Endodermal cell (in vitro differentiated cells): Measurements from ENCODE around the gene A3GALT2. TPM values are rescaled to one million over a fixed set of nuclear protein-coding genes. Genes with fewer than 3 reads are reported as not detected.

ENCODE experiments used
- DNase-seq: peaks from one replicate; pipeline ENCODE4 v3.0.0-alpha.2; 2017
- H3K27ac ChIP-seq: 2 replicates; pipeline ENCODE4 v1.5.1; 2013; ENCODE audit warnings: mild to moderate bottlenecking, low read depth, low read length, moderate library complexity
- H3K27me3 ChIP-seq: 2 replicates; pipeline ENCODE4 v1.6.1; 2013; ENCODE audit warnings: mild to moderate bottlenecking, low read length, moderate library complexity; ENCODE audit not compliant: insufficient read depth, control insufficient read depth, poor library complexity, severe bottlenecking
- H3K36me3 ChIP-seq: 2 replicates; pipeline ENCODE4 v1.7.0; 2013; ENCODE audit warnings: mild to moderate bottlenecking, low read length, moderate library complexity; ENCODE audit not compliant: control insufficient read depth, insufficient read depth
- H3K4me1 ChIP-seq: one replicate; pipeline ENCODE4 v1.7.0; 2013; ENCODE audit warnings: low read length; ENCODE audit not compliant: control insufficient read depth, insufficient read depth
- H3K4me3 ChIP-seq: 2 replicates; pipeline ENCODE4 v1.5.1; 2013; ENCODE audit warnings: mild to moderate bottlenecking, low read length, moderate library complexity
- H3K9ac ChIP-seq: 2 replicates; pipeline ENCODE4 v1.6.1; 2013; ENCODE audit warnings: mild to moderate bottlenecking, low read length, moderate library complexity; ENCODE audit not compliant: poor library complexity, severe bottlenecking; ENCODE audit errors: extremely low read depth
- H3K9me3 ChIP-seq: 2 replicates; pipeline ENCODE4 v1.6.1; 2013; ENCODE audit warnings: mild to moderate bottlenecking, low read length, moderate library complexity; ENCODE audit not compliant: control insufficient read depth
- H3K27ac Mint-ChIP-seq: 2 replicates; pipeline ENCODE4 v1.8.0; 2020; ENCODE audit warnings: mixed read lengths
- H3K27me3 Mint-ChIP-seq: 2 replicates; pipeline ENCODE4 v1.8.0; 2021; ENCODE audit warnings: mild to moderate bottlenecking, mixed read lengths; ENCODE audit not compliant: insufficient read depth
- H3K36me3 Mint-ChIP-seq: 2 replicates; pipeline ENCODE4 v1.8.0; 2020; ENCODE audit warnings: low read depth, mixed read lengths
- H3K4me1 Mint-ChIP-seq: 2 replicates; pipeline ENCODE4 v1.8.0; 2020; ENCODE audit warnings: mixed read lengths
- H3K4me3 Mint-ChIP-seq: 2 replicates; pipeline ENCODE4 v1.8.0; 2020; ENCODE audit warnings: mild to moderate bottlenecking, moderate library complexity, mixed read lengths
- H3K9me3 Mint-ChIP-seq: 2 replicates; pipeline ENCODE4 v1.8.0; 2020; ENCODE audit warnings: mild to moderate bottlenecking, mixed read lengths
- WGBS, 2 experiments: methylation state at CpG; one replicate each; pipeline versions ENCODE4 v1.1.5 to v1.1.7; 2013; ENCODE audit warnings: missing lambda C conversion rate in 2 of 2, mixed read lengths in 1 of 2; ENCODE audit not compliant: insufficient coverage in 1 of 2, insufficient read length in 1 of 2; 5-methylcytosine and 5-hydroxymethylcytosine counted together
- total RNA-seq, 2 donors: library from RNA; stranded (reverse); fragmentation: NEBNext Ultra II Directional in 1 of 2; extraction: Animal tissue kit (Norgen Biotek cat#: 25700) in 1 of 2; gene quantifications; 2 replicates in 1 of 2; 3 replicates in 1 of 2; pipeline ENCODE4 v1.2.1, GENCODE V29; 2021
- TF ChIP-seq, protein P1 (sequence below): fragments of 200-600 bp; sonication (generic); conservative IDR thresholded peaks from 2 replicates; pipeline ENCODE4 v1.5.0; 2021; ENCODE audit warnings: antibody characterized with exemption, mild to moderate bottlenecking

The A3GALT2 gene
- total RNA-seq, 2 donors from 2014 or later, result not detected

DNA sequence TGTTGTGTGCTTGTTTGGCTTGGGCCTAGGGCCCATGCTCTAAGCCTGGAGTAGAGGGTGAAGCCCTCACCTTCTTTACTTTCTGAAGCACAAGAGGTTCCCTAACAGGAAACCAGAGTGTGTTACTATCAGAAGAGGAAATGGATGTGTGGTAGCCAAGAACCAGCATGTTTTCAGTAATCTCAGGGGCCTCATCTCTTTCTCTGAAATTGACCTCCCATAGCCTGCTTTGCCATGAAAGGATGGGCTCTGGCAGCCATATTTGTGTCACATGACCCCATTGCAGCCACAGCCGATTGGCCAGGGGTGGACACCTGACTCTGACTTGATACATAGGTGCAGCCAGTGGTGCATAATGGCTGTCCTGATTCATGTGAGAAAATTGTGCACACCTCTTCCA is 18.6 kb downstream of the A3GALT2 start:
- Mint-ChIP-seq H3K27ac (no peak overlapping the region), H3K4me1 (peaks cover 3% of the 10 kb centered on the region), H3K27me3 (peaks cover 42% of the 10 kb centered on the region), H3K36me3 (peaks cover 44% of the 10 kb centered on the region), H3K9me3 (peaks cover 4% of the 10 kb centered on the region), H3K4me3 (no peak overlapping the region)
- TF ChIP-seq, protein P1, sequence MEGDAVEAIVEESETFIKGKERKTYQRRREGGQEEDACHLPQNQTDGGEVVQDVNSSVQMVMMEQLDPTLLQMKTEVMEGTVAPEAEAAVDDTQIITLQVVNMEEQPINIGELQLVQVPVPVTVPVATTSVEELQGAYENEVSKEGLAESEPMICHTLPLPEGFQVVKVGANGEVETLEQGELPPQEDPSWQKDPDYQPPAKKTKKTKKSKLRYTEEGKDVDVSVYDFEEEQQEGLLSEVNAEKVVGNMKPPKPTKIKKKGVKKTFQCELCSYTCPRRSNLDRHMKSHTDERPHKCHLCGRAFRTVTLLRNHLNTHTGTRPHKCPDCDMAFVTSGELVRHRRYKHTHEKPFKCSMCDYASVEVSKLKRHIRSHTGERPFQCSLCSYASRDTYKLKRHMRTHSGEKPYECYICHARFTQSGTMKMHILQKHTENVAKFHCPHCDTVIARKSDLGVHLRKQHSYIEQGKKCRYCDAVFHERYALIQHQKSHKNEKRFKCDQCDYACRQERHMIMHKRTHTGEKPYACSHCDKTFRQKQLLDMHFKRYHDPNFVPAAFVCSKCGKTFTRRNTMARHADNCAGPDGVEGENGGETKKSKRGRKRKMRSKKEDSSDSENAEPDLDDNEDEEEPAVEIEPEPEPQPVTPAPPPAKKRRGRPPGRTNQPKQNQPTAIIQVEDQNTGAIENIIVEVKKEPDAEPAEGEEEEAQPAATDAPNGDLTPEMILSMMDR, result no peak
- Histone ChIP-seq H3K27ac (no peak overlapping the region), H3K9ac (no peak overlapping the region), H3K4me3 (no peak overlapping the region), H3K36me3 (peaks cover 35% of the 10 kb centered on the region), H3K9me3 (peaks cover 14% of the 10 kb centered on the region), H3K27me3 (no peaks in the 10 kb centered on the region), H3K4me1 (no peaks in the 10 kb centered on the region)
- no peak for DNase-seq
- WGBS, 2 experiments, result 96 to 100% methylated on average over 1 of the region's 1 CpG

DNA sequence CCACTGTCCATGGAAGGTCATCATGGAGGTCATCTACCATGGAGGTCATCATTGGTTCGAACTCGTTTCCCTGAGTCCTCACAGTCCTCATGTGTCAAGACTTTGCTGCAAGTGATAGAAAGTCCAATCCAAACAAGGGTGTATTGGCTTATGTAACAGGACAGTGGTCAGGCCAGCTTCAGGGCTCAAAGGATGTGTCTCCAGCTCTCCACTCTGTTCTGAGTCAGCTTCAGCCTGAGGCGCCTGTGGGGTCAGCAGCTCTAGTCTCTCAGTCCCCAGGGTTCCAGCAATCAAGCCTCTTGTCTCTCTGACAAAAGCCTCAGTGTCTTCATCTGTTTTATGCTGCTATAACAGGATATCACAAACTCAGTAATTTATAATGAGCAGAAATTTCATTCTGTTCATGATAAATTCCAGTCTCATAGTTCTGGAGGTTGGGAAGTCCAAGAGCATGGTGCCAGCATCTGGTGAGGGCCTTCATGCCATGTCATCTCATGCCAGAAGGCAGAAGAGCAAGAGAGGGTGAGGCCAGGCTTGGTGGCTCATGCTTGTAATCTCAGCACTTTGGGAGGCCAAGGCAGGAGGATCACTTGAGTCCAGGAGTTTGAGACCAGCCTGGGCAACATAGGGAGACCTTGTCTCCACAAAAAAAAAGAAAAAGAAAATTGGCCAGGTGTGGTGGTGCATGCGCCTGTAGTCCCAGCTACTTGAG is 19.5 kb downstream of the A3GALT2 start:
- H3K27ac ChIP-seq, result no peak overlapping the region
- H3K4me3 ChIP-seq, result no peak overlapping the region
- no peak for DNase-seq
- WGBS, 2 experiments, result 95 to 97% methylated on average over 4 of the region's 4 CpGs
- H3K27me3 ChIP-seq, result no peaks in the 10 kb centered on the region
- TF ChIP-seq, protein P1, result no peak
- H3K36me3 Mint-ChIP-seq, result peaks cover 53% of the 10 kb centered on the region
- no peak overlapping the region for H3K4me3 Mint-ChIP-seq
- peaks cover 38% of the 10 kb centered on the region for H3K36me3 ChIP-seq
- no peak overlapping the region for H3K27ac Mint-ChIP-seq
- H3K9me3 ChIP-seq, result peaks cover 14% of the 10 kb centered on the region
- H3K9me3 Mint-ChIP-seq, result peaks cover 4% of the 10 kb centered on the region
- no peaks in the 10 kb centered on the region for H3K4me1 ChIP-seq
- H3K4me1 Mint-ChIP-seq, result peaks cover 3% of the 10 kb centered on the region
- H3K9ac ChIP-seq, result no peak overlapping the region
- H3K27me3 Mint-ChIP-seq, result peaks cover 34% of the 10 kb centered on the region

DNA sequence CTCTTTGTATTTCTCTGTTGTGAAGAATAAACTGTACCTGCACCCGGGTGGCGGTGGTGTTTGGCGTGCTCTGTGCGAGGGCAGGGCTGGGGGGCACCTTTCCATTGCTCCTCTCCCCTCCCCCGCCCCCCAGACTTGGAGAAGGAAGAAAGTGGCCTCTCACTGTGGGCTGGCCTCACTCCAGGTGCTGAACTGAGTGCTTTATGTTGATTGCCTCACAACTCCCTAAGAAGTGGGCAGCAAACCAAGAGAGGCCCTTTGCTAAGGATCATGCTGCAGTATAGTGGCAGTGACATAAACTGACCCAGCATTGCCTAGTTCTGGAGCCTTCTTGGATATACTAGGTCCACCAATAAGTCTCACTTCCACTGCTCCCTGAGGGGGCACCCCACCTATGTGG is 20.2 kb downstream of the A3GALT2 start:
- DNase-seq, result no peak
- Histone ChIP-seq H3K9me3 (peaks cover 14% of the 10 kb centered on the region), H3K4me3 (no peak overlapping the region), H3K9ac (no peak overlapping the region), H3K36me3 (peaks cover 45% of the 10 kb centered on the region), H3K27ac (no peak overlapping the region), H3K4me1 (no peaks in the 10 kb centered on the region), H3K27me3 (no peaks in the 10 kb centered on the region)
- no peak overlapping the region for H3K4me3 Mint-ChIP-seq
- H3K9me3 Mint-ChIP-seq, result peaks cover 4% of the 10 kb centered on the region
- H3K4me1 Mint-ChIP-seq, result no peaks in the 10 kb centered on the region
- 97 to 100% methylated on average over 3 to 5 of the region's 5 CpGs for WGBS, 2 experiments
- H3K27ac Mint-ChIP-seq, result no peak overlapping the region
- peaks cover 26% of the 10 kb centered on the region for H3K27me3 Mint-ChIP-seq
- TF ChIP-seq, protein P1, result no peak
- peaks cover 61% of the 10 kb centered on the region for H3K36me3 Mint-ChIP-seq
